Activated T-cell treated with anti-CD3 and anti-CD28 coated beads, Interleukin-2, amount 50 U/mL, for 1 hour (primary cell): ENCODE results near the gene NR2E3.
"Not testable (repeated sequence)": the region's sequence is repeated elsewhere in the genome, so short reads cannot be mapped to it uniquely, and the experiment has no call there.

Experiments
- DNase-seq: peaks from one replicate; pipeline ENCODE4 v3.0.0-alpha.2; 2020

NR2E3 gene

GRCh38 chr15:71820127-71820526, 9.8 kb downstream of the NR2E3 start:
- no peak for DNase-seq

- no peak for DNase-seq
These were observed 11.3 kb downstream of the NR2E3 start for GRCh38 chr15:71821547-71822129.

GRCh38 chr15:71822890-71823630, 12.7 kb downstream of the NR2E3 start:
- no peak for DNase-seq

- no peak for DNase-seq
These were observed 13.4 kb downstream of the NR2E3 start for GRCh38 chr15:71823801-71824200.

- DNase-seq: no peak
These were observed 14.8 kb downstream of the NR2E3 start for GRCh38 chr15:71825021-71825730.

- no peak for DNase-seq
These were observed 15.8 kb downstream of the NR2E3 start for GRCh38 chr15:71826196-71826595.

GRCh38 chr15:71830981-71831380, 20.6 kb downstream of the NR2E3 start:
- DNase-seq: no peak

GRCh38 chr15:71841563-71841962, 31.2 kb downstream of the NR2E3 start:
- no peak for DNase-seq

- DNase-seq: no peak
These were observed 34.6 kb downstream of the NR2E3 start for GRCh38 chr15:71844916-71845315.

- DNase-seq: no peak
These were observed 43.2 kb downstream of the NR2E3 start for GRCh38 chr15:71853543-71853942.

GRCh38 chr15:71858232-71858631, 47.9 kb downstream of the NR2E3 start:
- DNase-seq: not testable (repeated sequence)
